WTC11 (cell line): ENCODE measurements around the gene NDE1. TPM values are rescaled to one million over a fixed set of nuclear protein-coding genes. Genes with fewer than 3 reads are reported as not detected.

Source experiments
- ATAC-seq: fragments of 200-7000 bp; cut with Tn5 transposase; 2 replicates; pipeline ENCODE4 v1.10.0; 2021; ENCODE audit warnings: mild to moderate bottlenecking, moderate library complexity
- CTCF ChIA-PET: fragments of 300-600 bp; sonication (Branson Sonifier 250); formaldehyde crosslinking; loops from one replicate; lab custom pipeline; 2021; ENCODE audit warnings: antibody characterized with exemption; lab: Charles Lee
- POLR2A ChIA-PET: fragments of 350-600 bp; sonication (Branson Sonifier 250); formaldehyde crosslinking; loops from one replicate; lab custom pipeline; 2021; ENCODE audit warnings: antibody characterized with exemption; lab: Charles Lee
- DNase-seq: peaks from one replicate; pipeline ENCODE4 v3.0.0; 2021; ENCODE audit warnings: low spot score
- H3K27ac Mint-ChIP-seq: 2 replicates; pipeline ENCODE4 v1.8.0; 2021; ENCODE audit warnings: mixed read lengths
- H3K27me3 Mint-ChIP-seq: 2 replicates; pipeline ENCODE4 v1.8.0; 2021; ENCODE audit warnings: low read depth, mild to moderate bottlenecking, moderate library complexity, mixed read lengths
- H3K36me3 Mint-ChIP-seq: 2 replicates; pipeline ENCODE4 v1.8.0; 2021; ENCODE audit warnings: mixed read lengths
- H3K4me1 Mint-ChIP-seq: 2 replicates; pipeline ENCODE4 v1.8.0; 2022; ENCODE audit warnings: mixed read lengths
- H3K4me3 Mint-ChIP-seq: 2 replicates; pipeline ENCODE4 v1.8.0; 2021; ENCODE audit warnings: mild to moderate bottlenecking, moderate library complexity, mixed read lengths
- H3K9me3 Mint-ChIP-seq: 2 replicates; pipeline ENCODE4 v1.8.0; 2021; ENCODE audit warnings: mixed read lengths
- CBFB ChIP-seq: sonication (generic); formaldehyde crosslinking; IDR thresholded peaks from 2 replicates; pipeline ENCODE4 v1.8.1; 2022; ENCODE audit warnings: mild to moderate bottlenecking, low read depth, missing genetic modification reagents
- EMX1 ChIP-seq: fragments of 250-450 bp; sonication (Bioruptor Pico); IDR thresholded peaks from 2 replicates; pipeline ENCODE4 v1.8.0; 2021; ENCODE audit warnings: mild to moderate bottlenecking
- ETV6 ChIP-seq: sonication (generic); formaldehyde crosslinking; IDR thresholded peaks from 2 replicates; pipeline ENCODE4 v1.8.1; 2022; ENCODE audit warnings: mild to moderate bottlenecking, missing genetic modification reagents
- FOXK1 ChIP-seq: sonication (generic); formaldehyde crosslinking; IDR thresholded peaks from 2 replicates; pipeline ENCODE4 v1.8.0; 2022; ENCODE audit warnings: mild to moderate bottlenecking, moderate library complexity, missing genetic modification reagents
- GRHL2 ChIP-seq: fragments of 250-450 bp; sonication (Bioruptor Pico); IDR thresholded peaks from 2 replicates; pipeline ENCODE4 v1.8.0; 2022; ENCODE audit warnings: mild to moderate bottlenecking, moderate library complexity; ENCODE audit not compliant: insufficient replicate concordance, severe bottlenecking
- IRF2 ChIP-seq: sonication (generic); formaldehyde crosslinking; IDR thresholded peaks from 2 replicates; pipeline ENCODE4 v1.8.0; 2022; ENCODE audit warnings: low read depth, missing genetic modification reagents, borderline replicate concordance
- MXD4 ChIP-seq: fragments of 250-450 bp; sonication (Bioruptor Pico); IDR thresholded peaks from 2 replicates; pipeline ENCODE4 v1.8.0; 2021; ENCODE audit warnings: mild to moderate bottlenecking, moderate library complexity, borderline replicate concordance
- NFATC4 ChIP-seq: fragments of 250-450 bp; sonication (Bioruptor Pico); IDR thresholded peaks from 2 replicates; pipeline ENCODE4 v1.9.0; 2021; ENCODE audit warnings: mild to moderate bottlenecking
- NFE2L1 ChIP-seq: sonication (generic); formaldehyde crosslinking; IDR thresholded peaks from 2 replicates; pipeline ENCODE4 v1.8.1; 2023; ENCODE audit warnings: missing genetic modification reagents
- NFYB ChIP-seq: sonication (generic); formaldehyde crosslinking; conservative IDR thresholded peaks from 2 replicates; pipeline ENCODE4 v1.8.0; 2022; ENCODE audit warnings: low read depth, missing genetic modification reagents
- OVOL2 ChIP-seq: fragments of 250-450 bp; sonication (Bioruptor Pico); IDR thresholded peaks from 2 replicates; pipeline ENCODE4 v1.9.0; 2021; ENCODE audit warnings: mild to moderate bottlenecking, borderline replicate concordance
- PRRX2 ChIP-seq: fragments of 250-450 bp; sonication (Bioruptor Pico); IDR thresholded peaks from 2 replicates; pipeline ENCODE4 v1.8.0; 2021; ENCODE audit warnings: mild to moderate bottlenecking
- SMAD3 ChIP-seq: sonication (generic); formaldehyde crosslinking; IDR thresholded peaks from 2 replicates; pipeline ENCODE4 v1.8.0; 2022; ENCODE audit warnings: missing genetic modification reagents, mild to moderate bottlenecking, borderline replicate concordance
- SP1 ChIP-seq: sonication (generic); formaldehyde crosslinking; conservative IDR thresholded peaks from 2 replicates; pipeline ENCODE4 v1.8.1; 2022; ENCODE audit warnings: missing genetic modification reagents
- TEAD4 ChIP-seq: sonication (generic); formaldehyde crosslinking; IDR thresholded peaks from 2 replicates; pipeline ENCODE4 v1.8.0; 2022; ENCODE audit warnings: mild to moderate bottlenecking, missing genetic modification reagents
- ZBTB21 ChIP-seq: sonication (generic); formaldehyde crosslinking; IDR thresholded peaks from 2 replicates; pipeline ENCODE4 v1.8.1; 2023; ENCODE audit warnings: mild to moderate bottlenecking, missing genetic modification reagents, borderline replicate concordance
- ZNF396 ChIP-seq: fragments of 250-450 bp; sonication (Bioruptor Pico); IDR thresholded peaks from 2 replicates; pipeline ENCODE4 v1.8.0; 2021; ENCODE audit warnings: mild to moderate bottlenecking, moderate library complexity, borderline replicate concordance
- total RNA-seq: library from RNA; stranded (reverse); gene quantifications from 3 replicates; pipeline ENCODE4 v1.2.3, GENCODE V29; 2021
- TF ChIP-seq, protein P1 (sequence below): sonication (generic); formaldehyde crosslinking; IDR thresholded peaks from 2 replicates; pipeline ENCODE4 v1.8.0; 2022; ENCODE audit warnings: mild to moderate bottlenecking, missing genetic modification reagents
- TF ChIP-seq, protein P2 (sequence below): sonication (generic); formaldehyde crosslinking; IDR thresholded peaks from 2 replicates; pipeline ENCODE4 v1.8.0; 2022; ENCODE audit warnings: mild to moderate bottlenecking, missing genetic modification reagents
- TF ChIP-seq, protein P3 (sequence below): sonication (generic); formaldehyde crosslinking; IDR thresholded peaks from 2 replicates; pipeline ENCODE4 v1.8.0; 2023; ENCODE audit warnings: missing genetic modification reagents
- TF ChIP-seq, protein P4 (sequence below): sonication (generic); formaldehyde crosslinking; IDR thresholded peaks from 2 replicates; pipeline ENCODE4 v1.8.0; 2022; ENCODE audit warnings: missing genetic modification reagents
- TF ChIP-seq, protein P5 (sequence below): sonication (generic); formaldehyde crosslinking; IDR thresholded peaks from 2 replicates; pipeline ENCODE4 v1.8.0; 2022; ENCODE audit warnings: mild to moderate bottlenecking, missing genetic modification reagents
- TF ChIP-seq, protein P6 (sequence below): fragments of 250-450 bp; sonication (Bioruptor Pico); IDR thresholded peaks from 2 replicates; pipeline ENCODE4 v2.1.2; 2022; ENCODE audit warnings: mild to moderate bottlenecking, moderate library complexity

Gene NDE1
- total RNA-seq, 1 experiment from 2014 or later, result 39.4 TPM

DNA sequence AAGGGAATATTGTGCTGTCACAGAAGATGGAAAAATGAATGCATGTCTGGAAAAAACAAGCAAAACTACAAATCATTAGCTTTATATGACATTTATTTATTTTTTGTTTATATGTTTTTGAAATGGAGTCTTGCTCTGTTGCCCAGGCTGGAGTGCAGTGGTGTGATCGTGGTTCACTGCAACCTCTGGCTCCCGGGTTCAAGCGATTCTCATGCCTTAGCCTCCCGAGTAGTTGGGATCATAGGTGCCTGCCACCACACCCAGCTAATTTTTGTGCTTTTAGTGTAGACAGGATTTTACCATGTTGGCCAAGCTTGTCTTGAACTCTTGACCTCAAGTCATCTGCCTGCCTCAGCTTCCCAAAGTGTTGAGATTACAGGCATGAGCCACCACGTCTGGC is 8.5 kb downstream of the NDE1 start:
- no peak for ATAC-seq
- Mint-ChIP-seq H3K9me3 (no peaks in the 10 kb centered on the region), H3K36me3 (no peaks in the 10 kb centered on the region; the same call in 1 of the 2 replicates), H3K4me1 (no peaks in the 10 kb centered on the region), H3K27ac (0 out of 2 replicates have a peak overlapping the region, but pooled peaks have one; percentile 12), H3K27me3 (no peaks in the 10 kb centered on the region)
- DNase-seq, result no peak
- POLR2A ChIA-PET, result no interaction called here
- TF ChIP-seq, protein P1, sequence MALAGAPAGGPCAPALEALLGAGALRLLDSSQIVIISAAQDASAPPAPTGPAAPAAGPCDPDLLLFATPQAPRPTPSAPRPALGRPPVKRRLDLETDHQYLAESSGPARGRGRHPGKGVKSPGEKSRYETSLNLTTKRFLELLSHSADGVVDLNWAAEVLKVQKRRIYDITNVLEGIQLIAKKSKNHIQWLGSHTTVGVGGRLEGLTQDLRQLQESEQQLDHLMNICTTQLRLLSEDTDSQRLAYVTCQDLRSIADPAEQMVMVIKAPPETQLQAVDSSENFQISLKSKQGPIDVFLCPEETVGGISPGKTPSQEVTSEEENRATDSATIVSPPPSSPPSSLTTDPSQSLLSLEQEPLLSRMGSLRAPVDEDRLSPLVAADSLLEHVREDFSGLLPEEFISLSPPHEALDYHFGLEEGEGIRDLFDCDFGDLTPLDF (CRISPR knock-in tag), result no peak
- TF ChIP-seq EMX1 (CRISPR knock-in tag) (no peak), IRF2 (CRISPR knock-in tag) (no peak), ETV6 (CRISPR knock-in tag) (no peak), GRHL2 (no peak), NFE2L1 (no peak), MXD4 (CRISPR knock-in tag) (no peak), NFYB (CRISPR knock-in tag) (no peak), FOXK1 (no peak), TEAD4 (CRISPR knock-in tag) (no peak), ZBTB21 (CRISPR knock-in tag) (no peak), NFATC4 (CRISPR knock-in tag) (no peak)
- TF ChIP-seq, protein P2, sequence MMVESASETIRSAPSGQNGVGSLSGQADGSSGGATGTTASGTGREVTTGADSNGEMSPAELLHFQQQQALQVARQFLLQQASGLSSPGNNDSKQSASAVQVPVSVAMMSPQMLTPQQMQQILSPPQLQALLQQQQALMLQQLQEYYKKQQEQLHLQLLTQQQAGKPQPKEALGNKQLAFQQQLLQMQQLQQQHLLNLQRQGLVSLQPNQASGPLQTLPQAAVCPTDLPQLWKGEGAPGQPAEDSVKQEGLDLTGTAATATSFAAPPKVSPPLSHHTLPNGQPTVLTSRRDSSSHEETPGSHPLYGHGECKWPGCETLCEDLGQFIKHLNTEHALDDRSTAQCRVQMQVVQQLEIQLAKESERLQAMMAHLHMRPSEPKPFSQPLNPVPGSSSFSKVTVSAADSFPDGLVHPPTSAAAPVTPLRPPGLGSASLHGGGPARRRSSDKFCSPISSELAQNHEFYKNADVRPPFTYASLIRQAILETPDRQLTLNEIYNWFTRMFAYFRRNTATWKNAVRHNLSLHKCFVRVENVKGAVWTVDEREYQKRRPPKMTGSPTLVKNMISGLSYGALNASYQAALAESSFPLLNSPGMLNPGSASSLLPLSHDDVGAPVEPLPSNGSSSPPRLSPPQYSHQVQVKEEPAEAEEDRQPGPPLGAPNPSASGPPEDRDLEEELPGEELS, result no peak
- TF ChIP-seq, protein P3, sequence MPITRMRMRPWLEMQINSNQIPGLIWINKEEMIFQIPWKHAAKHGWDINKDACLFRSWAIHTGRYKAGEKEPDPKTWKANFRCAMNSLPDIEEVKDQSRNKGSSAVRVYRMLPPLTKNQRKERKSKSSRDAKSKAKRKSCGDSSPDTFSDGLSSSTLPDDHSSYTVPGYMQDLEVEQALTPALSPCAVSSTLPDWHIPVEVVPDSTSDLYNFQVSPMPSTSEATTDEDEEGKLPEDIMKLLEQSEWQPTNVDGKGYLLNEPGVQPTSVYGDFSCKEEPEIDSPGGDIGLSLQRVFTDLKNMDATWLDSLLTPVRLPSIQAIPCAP (CRISPR knock-in tag), result no peak
- TF ChIP-seq, protein P4, sequence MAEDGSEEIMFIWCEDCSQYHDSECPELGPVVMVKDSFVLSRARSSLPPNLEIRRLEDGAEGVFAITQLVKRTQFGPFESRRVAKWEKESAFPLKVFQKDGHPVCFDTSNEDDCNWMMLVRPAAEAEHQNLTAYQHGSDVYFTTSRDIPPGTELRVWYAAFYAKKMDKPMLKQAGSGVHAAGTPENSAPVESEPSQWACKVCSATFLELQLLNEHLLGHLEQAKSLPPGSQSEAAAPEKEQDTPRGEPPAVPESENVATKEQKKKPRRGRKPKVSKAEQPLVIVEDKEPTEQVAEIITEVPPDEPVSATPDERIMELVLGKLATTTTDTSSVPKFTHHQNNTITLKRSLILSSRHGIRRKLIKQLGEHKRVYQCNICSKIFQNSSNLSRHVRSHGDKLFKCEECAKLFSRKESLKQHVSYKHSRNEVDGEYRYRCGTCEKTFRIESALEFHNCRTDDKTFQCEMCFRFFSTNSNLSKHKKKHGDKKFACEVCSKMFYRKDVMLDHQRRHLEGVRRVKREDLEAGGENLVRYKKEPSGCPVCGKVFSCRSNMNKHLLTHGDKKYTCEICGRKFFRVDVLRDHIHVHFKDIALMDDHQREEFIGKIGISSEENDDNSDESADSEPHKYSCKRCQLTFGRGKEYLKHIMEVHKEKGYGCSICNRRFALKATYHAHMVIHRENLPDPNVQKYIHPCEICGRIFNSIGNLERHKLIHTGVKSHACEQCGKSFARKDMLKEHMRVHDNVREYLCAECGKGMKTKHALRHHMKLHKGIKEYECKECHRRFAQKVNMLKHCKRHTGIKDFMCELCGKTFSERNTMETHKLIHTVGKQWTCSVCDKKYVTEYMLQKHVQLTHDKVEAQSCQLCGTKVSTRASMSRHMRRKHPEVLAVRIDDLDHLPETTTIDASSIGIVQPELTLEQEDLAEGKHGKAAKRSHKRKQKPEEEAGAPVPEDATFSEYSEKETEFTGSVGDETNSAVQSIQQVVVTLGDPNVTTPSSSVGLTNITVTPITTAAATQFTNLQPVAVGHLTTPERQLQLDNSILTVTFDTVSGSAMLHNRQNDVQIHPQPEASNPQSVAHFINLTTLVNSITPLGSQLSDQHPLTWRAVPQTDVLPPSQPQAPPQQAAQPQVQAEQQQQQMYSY, result no peak
- TF ChIP-seq, protein P5, sequence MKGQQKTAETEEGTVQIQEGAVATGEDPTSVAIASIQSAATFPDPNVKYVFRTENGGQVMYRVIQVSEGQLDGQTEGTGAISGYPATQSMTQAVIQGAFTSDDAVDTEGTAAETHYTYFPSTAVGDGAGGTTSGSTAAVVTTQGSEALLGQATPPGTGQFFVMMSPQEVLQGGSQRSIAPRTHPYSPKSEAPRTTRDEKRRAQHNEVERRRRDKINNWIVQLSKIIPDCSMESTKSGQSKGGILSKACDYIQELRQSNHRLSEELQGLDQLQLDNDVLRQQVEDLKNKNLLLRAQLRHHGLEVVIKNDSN, result no peak
- TF ChIP-seq, protein P6, sequence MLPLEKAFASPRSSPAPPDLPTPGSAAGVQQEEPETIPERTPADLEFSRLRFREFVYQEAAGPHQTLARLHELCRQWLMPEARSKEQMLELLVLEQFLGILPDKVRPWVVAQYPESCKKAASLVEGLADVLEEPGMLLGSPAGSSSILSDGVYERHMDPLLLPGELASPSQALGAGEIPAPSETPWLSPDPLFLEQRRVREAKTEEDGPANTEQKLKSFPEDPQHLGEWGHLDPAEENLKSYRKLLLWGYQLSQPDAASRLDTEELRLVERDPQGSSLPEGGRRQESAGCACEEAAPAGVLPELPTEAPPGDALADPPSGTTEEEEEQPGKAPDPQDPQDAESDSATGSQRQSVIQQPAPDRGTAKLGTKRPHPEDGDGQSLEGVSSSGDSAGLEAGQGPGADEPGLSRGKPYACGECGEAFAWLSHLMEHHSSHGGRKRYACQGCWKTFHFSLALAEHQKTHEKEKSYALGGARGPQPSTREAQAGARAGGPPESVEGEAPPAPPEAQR (CRISPR knock-in tag), result no peak
- TF ChIP-seq, all 79 proteins: peak for 0
- no peak overlapping the region for H3K4me3 Mint-ChIP-seq
- CTCF ChIA-PET, result no interaction called here

DNA sequence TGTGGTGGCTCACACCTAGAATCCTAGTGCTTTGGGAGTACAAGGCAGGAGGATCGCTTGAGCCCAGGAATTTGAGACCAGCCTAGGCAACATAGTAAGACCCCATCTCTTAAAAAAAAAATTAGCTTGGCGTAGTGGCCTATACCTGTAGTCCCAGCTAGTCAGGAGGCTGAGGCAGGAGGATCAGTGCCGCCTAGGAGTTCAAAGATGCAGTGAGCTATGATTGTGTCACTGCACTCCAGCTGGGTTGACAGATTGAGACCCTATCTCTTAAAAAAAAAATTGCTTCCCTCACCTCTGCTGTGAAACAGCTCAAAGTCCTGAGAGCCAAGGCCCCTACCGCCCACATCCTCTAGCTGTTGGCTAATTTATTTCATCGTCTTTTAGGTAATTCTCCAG is 10.2 kb downstream of the NDE1 start:
- POLR2A ChIA-PET, result interaction anchor here (0.5 kb wide), 1 partner anchor 571 kb away, joined by 3 read pairs; no protein-coding TSS in a partner anchor
- H3K4me3 Mint-ChIP-seq, result no peak overlapping the region
- no peak for TF ChIP-seq ETV6 (CRISPR knock-in tag)
- no peak for TF ChIP-seq SP1 (CRISPR knock-in tag)
- TF ChIP-seq ZNF396 (CRISPR knock-in tag), result no peak
- TF ChIP-seq TEAD4 (CRISPR knock-in tag), result no peak
- TF ChIP-seq ZBTB21 (CRISPR knock-in tag), result no peak
- TF ChIP-seq CBFB, result no peak
- no peak for TF ChIP-seq OVOL2 (CRISPR knock-in tag)
- TF ChIP-seq SMAD3, result no peak
- TF ChIP-seq PRRX2 (CRISPR knock-in tag), result no peak
- TF ChIP-seq, all 79 proteins: peak for 0
- Mint-ChIP-seq H3K27me3 (no peaks in the 10 kb centered on the region), H3K9me3 (no peaks in the 10 kb centered on the region), H3K4me1 (no peaks in the 10 kb centered on the region), H3K36me3 (peaks cover 5% of the 10 kb centered on the region; the same call in 1 of the 2 replicates), H3K27ac (peak overlapping the region; percentile 57)
- no peak for ATAC-seq
- CTCF ChIA-PET, result interaction anchor here (1.5 kb wide), 1 partner anchor 22 kb away, joined by 6 read pairs; no protein-coding TSS in a partner anchor
- no peak for DNase-seq
